ENCODE results near the gene ABR.

ABR gene

DNA sequence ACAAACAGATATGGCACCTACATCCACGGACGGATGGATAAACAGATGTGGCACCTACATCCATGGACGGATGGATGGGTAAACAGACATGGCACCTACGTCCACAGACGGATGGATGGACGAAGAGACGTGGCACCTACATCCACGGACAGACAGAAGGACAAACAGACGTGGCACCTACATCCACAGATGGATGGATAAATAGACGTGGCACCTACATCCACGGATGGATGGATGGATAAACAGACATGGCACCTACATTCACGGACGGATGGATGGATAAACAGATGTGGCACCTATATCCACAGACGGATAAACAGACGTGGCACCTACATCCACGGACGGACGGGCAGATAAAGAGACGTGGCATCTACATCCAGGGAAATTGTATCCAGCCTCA lies 137.3 kb downstream of the ABR start:
- DNase-seq = no peak

DNA sequence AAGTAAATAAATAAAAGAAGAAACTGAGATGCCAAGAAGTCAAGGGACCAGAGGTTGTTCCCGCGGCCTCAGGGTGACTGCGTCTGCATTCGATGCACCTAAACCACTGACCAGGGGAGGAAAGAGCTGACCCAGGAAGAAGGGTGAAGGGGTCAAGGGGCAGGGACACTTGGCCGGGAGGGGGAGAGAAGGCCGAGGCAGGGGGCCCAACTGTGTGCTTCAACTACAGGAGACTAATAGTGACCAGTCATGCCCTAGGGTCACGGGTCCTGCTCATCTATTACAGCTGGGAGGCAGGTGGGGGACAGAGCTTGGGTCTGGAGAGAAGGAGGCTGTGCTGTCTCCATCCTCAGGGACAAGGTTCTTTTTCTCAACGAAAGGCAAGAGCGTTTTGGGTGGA lies 138.0 kb downstream of the ABR start:
- no peak for DNase-seq

DNA sequence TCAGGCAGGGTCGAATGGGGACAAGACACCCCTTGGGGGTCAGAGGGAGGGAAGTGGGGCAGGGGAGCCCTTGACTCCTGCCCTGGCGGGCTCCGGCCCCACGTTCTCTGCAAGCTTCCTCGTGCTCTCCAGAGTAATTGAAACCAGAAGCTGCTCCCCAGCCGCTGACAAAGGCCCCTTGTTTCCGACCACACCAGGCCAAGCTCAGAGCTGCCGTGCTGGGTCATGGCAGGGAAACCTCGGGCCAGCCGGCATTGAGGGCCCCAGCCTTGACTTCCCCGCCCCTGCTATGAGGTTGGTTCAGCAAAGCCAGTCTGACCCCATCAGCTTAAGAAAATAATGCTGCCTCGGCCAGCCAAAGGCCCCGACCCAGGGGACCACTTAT lies 139.6 kb downstream of the ABR start:
- DNase-seq = no peak

DNA sequence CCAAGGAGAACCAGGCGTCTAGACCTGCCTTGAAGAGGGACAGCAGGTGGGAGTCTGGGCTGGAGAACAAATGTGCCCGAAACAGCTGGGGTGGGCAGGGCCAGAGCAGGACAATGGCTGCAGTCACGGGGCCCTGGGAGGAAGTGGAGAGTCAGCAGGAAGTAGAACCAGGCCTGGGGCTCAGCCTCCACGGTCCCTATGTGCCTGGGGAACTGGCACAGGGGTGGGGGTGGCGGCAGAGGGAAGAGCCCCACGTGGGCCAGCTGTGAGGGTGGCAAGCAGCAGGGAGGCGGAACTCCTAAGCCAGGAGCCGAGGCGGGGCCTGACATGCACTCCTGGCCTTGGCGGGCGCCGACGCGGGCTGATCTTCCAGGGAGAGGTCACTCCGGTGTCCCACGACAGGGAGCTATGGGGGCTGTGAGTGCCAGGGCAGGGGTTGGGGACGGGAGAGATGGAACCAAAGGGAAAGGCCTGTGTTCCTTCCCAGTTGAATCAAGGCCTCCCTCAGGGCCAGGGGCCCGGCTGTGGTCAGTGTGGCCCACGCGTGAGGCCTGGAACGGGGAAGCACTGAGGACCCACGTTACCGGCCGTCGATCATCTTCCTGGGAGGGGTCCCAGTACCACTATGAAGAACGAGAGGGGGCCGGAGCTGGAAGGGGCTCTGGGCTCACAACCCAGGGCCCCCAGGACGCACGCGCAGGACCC lies 140.1 kb downstream of the ABR start:
- DNase-seq = no peak

DNA sequence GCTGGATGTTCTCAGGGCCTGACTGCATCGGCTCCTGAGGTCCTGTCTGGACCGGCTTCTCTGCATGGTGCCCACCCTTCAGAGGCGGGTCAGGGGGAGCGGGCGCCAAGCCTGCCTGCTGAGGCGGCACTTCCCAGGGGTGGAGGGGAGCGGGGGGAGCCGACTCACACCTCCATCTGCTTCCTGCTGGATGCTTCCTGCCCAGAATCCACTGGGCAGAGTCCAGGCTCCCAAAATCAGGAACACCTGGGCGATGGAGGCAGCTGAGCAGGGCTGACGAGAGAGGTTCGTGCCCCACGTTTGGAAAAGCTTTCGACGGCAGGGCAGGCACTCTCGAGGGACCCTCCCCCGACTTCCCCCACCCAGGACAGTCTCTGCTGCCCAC lies 140.7 kb downstream of the ABR start:
- DNase-seq = no peak

DNA sequence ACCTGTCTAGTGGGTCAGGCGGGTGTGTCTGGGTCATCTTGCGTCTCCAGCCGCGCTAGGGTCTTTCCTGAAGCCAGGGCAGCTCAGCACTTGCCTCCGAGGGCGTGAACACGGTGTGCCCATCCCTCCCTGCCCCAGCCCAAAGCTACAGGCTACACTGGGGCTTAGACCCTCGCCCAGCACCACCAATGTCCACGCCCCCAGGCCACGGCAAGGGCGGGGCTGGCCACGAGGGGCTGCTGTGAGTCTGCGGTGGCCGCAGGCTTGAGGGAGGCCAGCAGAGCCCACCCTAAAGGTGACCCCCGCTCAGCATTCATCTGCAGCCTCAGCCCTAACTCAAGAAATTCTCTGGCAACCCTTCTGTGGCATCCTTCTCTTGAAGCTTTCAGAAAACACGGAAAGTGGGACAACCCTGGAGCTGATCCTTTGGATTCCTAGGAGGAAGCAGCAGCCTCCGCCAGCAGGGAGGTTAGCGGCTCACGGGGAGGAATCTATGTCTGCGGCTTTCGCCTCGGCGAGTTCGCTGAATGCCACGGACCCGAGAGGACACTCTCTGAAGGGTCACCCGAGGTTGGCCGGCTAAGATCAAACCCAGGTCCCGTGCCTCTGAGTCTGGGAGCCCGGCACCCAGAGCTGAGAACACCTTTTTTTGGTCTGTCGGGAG lies 141.2 kb downstream of the ABR start:
- no peak for DNase-seq

DNA sequence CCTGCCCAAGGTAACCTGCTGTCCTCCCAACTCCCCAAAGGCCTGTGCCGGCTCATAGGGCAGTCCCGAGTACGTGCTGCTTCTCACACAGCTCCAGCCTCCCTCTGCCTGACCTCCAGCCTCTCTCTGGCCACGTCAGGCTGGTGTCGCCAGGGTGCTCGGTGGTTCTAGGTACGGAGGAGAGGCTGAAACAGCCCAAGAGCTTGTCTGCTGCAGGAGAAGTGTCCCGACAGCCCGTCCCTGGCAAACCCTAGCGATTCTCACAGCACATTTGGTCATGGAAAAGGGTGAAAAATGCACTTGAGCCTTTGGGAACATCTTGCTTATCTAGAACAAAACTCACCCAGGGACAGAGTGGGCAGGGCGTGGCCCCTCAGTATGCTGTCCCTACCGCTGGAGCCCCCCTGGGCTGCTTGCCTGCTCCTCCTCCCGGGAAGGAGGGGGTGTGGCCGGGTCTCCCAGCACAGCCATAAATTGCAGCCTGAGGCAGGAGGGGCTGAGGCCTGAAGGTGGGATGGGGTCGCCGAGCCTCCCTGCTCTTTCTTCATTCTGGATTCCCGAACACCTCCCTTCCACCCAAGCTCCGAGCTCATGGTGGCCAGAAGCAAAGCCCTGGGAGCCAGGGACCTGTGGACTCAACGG lies 142.4 kb downstream of the ABR start:
- DNase-seq = no peak

DNA sequence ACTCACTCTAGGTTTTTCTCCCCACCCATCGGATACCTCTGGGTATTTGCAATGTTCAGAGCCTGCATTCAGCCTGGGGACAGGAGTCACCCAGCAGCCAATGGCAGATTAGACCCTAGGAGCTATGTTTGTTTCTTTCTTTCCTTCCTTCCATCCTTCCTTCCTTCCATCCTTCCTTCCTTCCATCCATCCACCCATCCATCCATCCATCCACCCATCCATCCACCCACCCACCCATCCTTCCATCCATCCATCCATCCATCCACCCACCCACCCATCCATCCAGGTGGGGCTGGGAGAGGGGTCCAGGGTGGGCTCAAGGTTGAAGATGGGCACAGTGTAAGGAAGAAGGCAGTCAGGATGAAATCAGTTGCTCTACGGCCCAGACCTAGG lies 142.9 kb downstream of the ABR start:
- DNase-seq = no peak

DNA sequence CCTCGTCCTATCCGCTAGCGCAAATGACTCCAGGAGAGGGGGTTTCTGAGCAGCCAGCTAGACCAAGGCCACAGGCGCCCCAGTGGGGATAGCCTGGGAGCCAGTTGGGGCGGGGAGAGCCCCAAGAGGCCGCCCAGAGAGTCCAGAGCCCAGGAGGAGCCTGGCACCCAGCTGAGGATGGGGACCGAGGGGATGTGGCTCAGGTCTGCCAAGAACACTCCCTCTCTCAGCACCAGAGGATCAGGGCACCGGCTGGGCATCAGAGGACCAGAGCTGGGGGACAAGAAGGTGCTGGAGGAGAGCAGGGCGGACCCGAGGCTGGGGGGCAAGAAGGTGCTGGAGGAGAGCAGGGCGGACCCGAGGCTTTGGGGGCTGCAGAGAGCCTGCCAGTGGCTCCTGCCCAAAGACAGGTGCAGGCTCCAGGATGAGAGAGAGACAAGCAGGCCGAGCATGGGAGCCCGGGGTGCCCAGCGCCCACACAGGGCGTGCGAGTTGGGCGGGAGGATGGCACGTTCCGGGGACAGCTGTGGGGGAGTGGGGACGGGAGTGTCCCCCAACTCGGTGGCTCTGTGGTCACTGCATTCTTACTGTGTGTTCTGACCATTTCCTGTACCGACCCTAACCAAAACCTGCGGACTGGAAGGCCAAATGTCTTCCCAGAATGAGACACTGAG lies 143.5 kb downstream of the ABR start:
- DNase-seq = no peak

DNA sequence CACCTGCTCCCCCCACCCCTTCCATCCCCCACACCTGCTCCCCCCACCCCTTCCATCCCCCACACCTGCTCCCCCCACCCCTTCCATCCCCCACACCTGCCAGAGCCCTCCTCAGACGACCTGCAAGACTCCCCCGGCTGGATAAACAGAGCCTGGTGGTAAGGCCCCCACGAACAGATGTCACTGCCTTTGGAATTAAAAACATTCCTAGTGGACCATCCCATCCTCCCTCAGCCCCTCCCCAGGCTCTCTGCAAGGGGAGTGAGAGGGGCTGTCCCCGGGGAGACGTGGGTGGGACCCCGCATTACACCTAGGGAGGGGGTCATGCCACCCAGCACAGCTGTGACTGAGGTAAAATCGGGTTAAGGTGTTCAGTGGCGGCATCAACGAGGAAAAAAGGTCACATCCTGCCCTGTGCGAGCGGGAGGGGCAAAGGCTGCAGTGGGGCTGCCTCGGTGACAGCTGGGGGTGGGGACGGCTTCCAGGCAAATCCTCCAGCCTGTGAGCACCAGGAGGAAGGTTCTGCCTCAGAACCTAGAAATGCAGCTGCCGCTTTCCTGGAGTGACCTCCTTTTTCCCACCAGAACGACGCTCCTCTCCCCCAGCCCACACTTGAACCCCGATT lies 144.1 kb downstream of the ABR start:
- no peak for DNase-seq

DNA sequence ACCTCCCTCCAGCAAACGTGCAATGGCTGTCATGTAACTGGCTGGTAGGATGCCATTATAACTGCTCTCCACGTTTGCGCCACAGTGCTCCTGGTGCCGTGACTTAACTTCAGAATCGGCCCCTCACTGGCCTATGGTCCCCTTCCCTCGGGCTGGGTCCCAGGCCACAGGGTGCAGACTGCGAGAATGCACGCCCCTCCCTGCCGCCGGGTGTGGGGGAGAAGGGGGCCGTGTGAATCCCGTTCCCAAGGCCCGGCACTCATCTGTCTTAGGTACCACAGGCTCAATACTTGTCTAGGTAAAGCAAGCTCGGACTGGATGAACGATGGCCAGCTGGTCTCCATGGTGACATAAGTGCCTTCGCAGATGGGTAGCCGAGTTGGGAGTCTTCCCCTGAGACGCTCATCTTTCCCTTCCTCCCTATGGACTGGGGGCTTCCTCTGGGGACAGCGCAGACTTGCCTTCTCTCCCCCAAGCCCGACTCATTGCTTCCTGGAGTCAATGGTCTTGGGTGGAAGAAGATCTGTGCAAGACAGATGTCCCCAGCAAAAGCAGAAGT lies 145.1 kb downstream of the ABR start:
- DNase-seq = no peak

DNA sequence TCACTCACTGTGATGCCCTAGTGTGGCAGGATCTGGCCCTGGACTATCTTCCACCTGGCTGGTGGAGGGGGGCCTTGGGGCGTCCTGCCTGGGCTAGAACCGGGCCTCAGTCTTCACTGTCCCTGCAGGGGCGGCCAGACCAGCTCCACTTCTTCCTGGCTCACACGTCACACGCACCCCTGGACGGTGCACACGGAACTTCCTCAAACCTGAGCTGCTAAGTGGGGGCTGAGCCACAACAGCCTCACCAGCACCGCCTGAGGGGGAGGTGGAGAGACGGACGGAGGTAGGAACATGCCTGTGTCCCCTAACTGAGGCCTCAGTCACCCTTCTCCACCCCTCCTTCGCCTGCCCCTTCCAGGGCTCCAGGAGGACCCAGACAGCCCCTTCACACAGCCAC lies 146.3 kb downstream of the ABR start:
- DNase-seq = no peak

DNA sequence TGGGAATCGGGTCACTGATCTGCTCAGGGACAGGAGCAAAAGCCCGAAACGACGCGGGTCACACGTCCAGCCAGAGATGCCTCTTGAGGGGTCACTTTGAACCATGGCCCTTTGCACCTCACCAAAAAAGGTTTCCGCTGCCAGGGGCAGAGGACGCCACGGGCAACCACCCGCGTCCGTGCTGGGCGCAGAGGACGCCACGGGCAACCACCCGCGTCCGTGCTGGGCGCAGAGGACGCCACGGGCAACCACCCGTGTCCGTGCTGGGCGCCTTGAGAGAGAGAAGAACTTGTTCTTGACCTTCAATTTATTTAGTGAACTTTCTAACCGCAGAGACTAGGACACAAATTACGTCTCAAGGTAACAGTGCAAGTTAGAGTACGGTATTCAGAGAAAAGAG lies 147.4 kb downstream of the ABR start:
- DNase-seq = no peak

DNA sequence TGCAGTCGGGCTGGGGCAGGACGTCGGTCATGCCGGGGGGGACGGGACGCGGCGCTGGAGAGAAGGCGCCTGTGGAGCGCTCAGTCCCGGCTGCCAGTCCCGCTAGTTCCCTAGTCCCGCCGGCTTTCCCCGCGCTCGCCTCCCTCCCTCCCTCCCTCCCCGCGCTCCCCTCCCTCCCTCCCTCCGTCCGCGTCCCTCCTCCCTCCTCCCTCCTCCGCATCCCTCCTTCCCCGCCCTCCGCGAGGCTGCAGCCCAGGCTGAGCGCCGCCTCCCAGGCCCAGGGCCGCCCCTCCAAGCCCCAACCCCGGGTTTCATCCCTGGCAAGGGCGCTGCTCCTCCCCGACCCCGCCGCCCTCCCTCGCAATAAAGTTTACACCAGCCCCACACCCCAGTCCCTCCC lies 148.1 kb downstream of the ABR start:
- DNase-seq = no peak

DNA sequence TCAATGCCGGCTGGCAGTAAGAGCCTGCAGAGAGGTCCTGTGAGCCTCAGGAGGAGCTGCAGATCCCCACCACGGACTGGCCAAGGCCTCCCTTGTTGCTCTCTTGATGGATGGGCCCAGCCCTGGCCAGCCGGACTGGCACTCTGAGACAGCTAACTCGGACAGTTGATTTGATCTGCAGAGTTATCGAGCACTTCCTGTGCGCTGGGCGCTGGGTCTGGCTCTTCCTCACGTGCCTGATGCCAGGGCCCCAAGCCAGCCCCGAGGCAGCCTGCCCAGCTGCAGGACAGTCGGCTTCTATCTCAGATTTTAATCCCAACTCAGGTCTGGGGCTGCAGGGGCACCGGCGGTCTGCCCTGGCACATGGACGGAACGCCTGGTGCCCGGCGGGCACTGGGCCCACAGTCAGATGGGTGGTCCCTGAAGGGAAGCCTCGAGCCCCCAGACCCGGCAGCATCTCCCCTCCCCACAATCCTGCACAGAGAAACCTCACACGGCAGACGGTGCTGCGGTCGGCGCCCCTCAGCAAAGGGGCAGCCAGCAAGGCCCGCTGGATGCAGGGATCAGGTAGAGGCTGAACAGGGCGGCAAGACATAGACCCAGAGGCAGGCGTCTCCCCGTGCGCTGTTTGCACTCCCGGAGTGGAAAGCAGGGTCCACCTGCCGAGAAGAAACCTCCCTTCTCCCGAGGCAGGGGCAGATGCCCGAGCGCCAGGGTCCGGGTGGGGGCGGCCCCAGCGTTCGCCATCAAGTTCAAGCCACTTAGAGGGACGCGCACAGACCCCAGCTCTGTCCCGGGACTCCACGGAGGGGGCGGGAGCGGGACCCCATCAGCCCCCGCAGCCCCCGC lies 148.9 kb downstream of the ABR start:
- DNase-seq = no peak

DNA sequence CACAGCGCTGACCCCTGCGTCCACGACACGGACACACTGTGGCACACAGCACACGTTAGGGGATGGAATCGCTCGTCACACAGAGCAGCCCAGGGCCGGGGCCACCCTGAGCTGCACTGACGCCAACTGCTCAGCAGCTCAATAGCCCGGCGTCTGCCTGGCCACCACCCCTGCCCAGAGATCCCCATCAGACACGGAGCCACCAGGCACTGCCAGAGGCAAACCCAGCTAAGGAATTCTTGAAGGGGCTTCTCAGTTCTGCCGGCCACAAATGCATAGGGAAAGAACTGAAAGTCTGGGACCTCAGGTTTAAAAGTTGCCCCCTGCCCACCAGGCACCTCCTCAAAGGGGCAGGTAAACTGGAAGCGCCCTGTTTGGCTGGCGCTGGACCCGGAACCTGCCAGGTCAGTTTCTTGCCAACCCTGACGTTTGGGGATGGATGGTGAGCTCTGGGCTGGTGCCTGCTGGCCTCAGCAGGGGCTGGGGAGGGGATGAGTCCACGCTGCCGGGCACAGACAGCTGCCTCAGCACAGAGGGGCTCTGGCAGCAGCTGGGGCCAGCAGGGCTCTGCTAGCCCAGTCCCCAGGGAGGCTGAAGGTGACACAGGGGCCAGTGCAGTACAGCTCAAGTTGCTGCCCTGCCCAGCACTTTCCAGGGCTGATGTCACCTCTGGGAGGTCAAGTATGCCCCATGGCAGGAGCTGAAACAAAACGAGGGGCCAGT lies 149.7 kb downstream of the ABR start:
- DNase-seq = no peak

DNA sequence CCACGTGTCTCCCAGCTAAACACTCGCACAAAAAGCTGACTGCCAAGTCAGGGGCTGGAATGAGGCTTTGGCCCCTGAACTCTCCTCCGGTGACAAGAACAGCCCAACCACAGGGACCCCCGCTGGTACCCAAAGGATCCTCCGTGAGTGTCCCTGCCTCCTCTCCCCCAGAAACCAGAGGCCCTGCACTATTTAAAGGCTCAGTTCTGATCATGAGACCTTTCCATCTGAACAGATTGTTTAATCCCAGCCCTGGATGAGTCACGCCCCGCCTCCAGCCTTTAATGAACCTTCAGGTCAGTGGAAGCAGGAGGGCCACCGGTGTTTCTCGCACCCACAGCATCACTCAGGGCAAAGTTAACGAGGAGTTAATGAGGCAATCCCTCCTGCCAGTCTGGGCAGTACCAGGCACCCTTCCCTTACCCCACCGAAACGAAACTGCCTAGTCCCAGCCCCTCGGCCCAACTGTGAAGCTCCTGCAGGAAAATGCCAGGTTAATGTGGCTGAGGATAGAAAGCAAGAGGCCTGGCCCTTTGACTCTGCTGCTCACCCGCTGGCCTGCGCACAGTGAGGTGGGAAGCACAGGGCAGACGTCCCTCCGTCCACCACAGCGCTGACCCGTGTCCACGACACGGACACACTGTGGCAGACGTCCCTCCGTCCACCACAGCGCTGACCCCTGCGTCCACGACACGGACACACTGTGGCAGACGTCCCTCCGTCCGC lies 150.4 kb downstream of the ABR start:
- no peak for DNase-seq

DNA sequence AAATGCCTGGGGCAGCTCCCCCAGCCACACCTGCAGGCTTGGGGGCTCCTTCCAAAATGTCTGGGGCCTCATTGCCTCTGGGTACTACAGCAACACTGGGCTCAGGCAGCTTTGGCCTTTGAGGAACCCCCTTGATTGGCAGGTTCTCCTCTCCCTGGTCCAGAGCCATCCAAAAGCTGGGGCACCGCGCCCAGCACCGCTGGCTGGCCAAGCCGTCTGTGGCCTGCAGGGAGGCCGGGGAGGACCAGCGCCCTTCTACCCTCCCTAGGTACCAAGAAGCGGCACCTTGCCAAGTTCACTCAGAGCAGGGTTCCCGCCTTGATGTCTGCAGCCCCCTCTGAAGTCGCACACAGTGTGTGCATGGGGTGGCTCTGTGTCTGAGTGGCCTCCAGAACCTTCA lies 152.7 kb downstream of the ABR start:
- no peak for DNase-seq

DNA sequence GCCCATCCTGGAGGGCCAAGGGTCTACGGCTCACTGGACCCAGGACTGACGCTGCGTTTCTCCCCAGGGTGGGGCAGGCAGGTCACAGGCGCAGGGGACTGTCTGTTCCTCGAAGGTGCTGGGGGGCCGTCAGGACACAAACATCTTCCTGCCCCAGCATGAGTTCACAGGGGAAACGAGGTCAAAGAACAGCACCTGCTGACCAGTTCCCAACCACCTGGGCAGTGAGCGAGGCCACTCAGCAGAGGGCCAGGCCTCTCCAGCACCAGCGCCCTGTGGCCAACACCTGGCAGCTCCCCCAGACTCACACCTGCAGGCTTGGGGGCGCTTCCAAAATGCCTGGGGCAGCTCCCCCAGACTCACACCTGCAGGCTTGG lies 153.2 kb downstream of the ABR start:
- no peak for DNase-seq

DNA sequence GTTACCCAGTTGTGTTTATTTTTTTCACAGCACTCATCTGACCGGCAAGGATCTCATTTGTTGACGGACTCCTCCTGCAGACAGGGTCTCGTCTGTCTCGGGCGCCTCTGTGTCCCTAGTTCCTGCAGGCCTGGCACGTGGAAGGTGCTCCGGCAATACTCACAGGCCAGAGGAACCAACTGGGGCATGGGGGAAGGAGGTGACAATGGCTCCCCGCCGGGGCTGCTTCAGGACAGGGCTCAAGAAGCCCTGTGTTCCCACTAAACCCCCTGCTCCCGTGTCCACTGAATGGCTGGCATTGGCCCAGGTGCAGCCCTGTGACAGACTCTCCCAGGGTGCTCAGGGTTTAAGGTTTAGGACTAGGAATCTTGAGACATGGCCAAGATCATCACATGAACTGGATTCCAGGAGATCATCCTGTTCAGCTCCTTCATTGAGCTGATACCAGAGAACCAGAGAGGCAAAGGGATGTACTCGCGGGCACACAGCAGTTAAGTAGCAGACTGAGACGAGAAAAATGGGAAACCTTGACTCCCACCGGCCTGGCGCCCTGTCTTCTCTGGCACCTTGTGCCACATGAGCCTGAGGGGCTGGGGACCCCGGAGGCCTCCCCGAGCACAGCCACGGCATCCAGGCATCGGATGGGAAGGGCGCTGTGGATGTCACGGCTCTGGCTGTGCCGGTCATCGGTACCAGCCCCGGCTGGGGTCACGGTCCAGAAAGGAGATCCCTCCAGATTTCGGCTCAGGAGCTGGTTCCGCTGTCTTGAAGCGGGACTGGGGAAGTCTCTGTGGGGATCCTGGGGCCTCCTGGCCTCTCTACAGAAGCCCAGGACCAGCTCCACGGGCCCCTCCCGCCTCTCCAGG lies 153.8 kb downstream of the ABR start:
- no peak for DNase-seq

Data from RPMI8226 (cell line).